ENCODE data around the gene SIDT2. TPM values are rescaled to one million over a fixed set of nuclear protein-coding genes. Genes with fewer than 3 reads are reported as not detected.
"Not testable (repeated sequence)": the region's sequence is repeated elsewhere in the genome, so short reads cannot be mapped to it uniquely, and the experiment has no call there.

The SIDT2 gene
- total RNA-seq, 1 donor from 2014 or later: 23.6 TPM

DNA sequence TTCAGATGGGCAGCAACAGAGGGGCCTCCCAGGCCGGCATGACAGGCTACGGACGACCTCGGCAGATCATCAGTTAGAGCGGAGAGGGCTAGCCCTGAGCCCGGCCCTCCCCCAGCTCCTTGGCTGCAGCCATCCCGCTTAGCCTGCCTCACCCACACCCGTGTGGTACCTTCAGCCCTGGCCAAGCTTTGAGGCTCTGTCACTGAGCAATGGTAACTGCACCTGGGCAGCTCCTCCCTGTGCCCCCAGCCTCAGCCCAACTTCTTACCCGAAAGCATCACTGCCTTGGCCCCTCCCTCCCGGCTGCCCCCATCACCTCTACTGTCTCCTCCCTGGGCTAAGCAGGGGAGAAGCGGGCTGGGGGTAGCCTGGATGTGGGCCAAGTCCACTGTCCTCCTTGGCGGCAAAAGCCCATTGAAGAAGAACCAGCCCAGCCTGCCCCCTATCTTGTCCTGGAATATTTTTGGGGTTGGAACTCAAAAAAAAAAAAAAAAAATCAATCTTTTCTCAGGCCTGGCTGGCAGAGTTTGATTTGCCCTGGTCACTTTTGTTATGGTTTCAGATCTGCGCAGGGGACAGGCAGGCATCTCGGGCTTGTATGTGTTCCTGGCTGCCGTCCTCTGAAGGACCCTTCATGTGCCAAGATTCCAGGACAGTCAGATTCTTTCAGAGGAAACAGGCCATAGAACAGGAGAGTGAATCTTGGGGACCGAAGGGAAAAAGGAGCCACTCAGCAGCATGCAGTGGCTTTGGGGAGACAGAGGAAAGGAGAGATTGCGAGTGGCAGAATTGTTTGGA is 25.9 kb downstream of the SIDT2 start:
- Mint-ChIP-seq H3K4me3 (ENCODE audit: unreplicated experiment) (peak overlapping the region; percentile 41), H3K36me3 (ENCODE audit: unreplicated experiment) (peaks cover 4% of the 10 kb centered on the region), H3K27me3 (ENCODE audit: unreplicated experiment) (peaks cover 2% of the 10 kb centered on the region), H3K4me1 (ENCODE audit: low read depth, unreplicated experiment) (peaks cover 21% of the 10 kb centered on the region), H3K27ac (ENCODE audit: unreplicated experiment) (peak overlapping the region; percentile 62), H3K9me3 (ENCODE audit: unreplicated experiment) (peaks cover 5% of the 10 kb centered on the region)
- no peak for DNase-seq
- TF ChIP-seq, protein P1, sequence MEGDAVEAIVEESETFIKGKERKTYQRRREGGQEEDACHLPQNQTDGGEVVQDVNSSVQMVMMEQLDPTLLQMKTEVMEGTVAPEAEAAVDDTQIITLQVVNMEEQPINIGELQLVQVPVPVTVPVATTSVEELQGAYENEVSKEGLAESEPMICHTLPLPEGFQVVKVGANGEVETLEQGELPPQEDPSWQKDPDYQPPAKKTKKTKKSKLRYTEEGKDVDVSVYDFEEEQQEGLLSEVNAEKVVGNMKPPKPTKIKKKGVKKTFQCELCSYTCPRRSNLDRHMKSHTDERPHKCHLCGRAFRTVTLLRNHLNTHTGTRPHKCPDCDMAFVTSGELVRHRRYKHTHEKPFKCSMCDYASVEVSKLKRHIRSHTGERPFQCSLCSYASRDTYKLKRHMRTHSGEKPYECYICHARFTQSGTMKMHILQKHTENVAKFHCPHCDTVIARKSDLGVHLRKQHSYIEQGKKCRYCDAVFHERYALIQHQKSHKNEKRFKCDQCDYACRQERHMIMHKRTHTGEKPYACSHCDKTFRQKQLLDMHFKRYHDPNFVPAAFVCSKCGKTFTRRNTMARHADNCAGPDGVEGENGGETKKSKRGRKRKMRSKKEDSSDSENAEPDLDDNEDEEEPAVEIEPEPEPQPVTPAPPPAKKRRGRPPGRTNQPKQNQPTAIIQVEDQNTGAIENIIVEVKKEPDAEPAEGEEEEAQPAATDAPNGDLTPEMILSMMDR (IDR thresholded peaks at IDR 0.05; ENCODE audit: partially characterized antibody, unreplicated experiment): no peak

- TF ChIP-seq, protein P1 (IDR thresholded peaks at IDR 0.05; ENCODE audit: partially characterized antibody, unreplicated experiment): no peak
- peaks cover 5% of the 10 kb centered on the region for H3K36me3 Mint-ChIP-seq (ENCODE audit: unreplicated experiment)
- H3K4me3 Mint-ChIP-seq (ENCODE audit: unreplicated experiment): no peak overlapping the region
- peaks cover 5% of the 10 kb centered on the region for H3K9me3 Mint-ChIP-seq (ENCODE audit: unreplicated experiment)
- H3K4me1 Mint-ChIP-seq (ENCODE audit: low read depth, unreplicated experiment): peaks cover 19% of the 10 kb centered on the region
- H3K27me3 Mint-ChIP-seq (ENCODE audit: unreplicated experiment): peaks cover 3% of the 10 kb centered on the region
- peak overlapping the region; percentile 57 for H3K27ac Mint-ChIP-seq (ENCODE audit: unreplicated experiment)
- no peak for DNase-seq
Measured at GRCh38 chr11:117205211-117205818, 26.8 kb downstream of the SIDT2 start.

DNA sequence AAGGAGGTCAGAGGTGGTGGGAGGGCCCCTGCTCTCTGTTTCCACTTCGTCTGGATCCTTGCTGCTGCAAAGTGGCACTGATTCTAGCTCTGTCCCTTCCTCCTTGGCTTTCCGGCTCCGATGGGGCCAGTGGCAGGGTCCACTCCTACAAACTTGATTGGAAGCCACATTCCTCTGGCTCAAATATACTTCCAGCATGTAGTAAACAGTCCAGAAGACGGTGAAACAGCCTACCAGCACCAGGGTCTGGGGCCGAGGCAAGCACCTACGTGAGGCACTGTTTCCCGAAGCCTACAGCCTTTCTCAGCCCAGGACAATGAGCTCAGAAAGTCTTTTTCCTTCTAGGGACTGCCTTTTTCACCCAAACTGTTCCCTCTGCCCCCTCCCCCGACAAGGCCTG is 27.6 kb downstream of the SIDT2 start:
- not testable (repeated sequence) for DNase-seq; H3K27me3 Mint-ChIP-seq (ENCODE audit: unreplicated experiment); H3K9me3 Mint-ChIP-seq (ENCODE audit: unreplicated experiment); H3K36me3 Mint-ChIP-seq (ENCODE audit: unreplicated experiment); H3K27ac Mint-ChIP-seq (ENCODE audit: unreplicated experiment); H3K4me3 Mint-ChIP-seq (ENCODE audit: unreplicated experiment)
- H3K4me1 Mint-ChIP-seq (ENCODE audit: low read depth, unreplicated experiment): peaks cover 17% of the 10 kb centered on the region

DNA sequence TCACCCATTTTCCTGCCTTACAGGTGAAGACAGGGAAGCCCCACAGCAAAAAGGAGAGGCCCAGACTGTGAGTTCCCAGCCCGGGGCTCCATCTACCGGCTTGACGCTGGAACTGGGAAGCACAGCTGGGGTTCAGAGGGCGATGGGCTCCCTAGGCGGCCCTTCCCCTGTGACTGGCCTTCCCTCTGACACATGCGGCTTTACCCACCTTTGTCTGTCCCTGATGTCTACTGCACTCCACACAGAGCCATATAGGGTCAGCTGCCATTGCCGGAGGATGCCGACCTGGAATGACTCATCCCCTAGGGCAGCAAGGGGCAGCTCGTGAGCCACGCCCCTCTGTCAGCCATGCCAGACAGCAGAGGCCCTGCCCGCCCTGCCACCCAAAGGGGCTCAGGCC is 28.3 kb downstream of the SIDT2 start:
- not testable (repeated sequence) for H3K36me3 Mint-ChIP-seq (ENCODE audit: unreplicated experiment); H3K27ac Mint-ChIP-seq (ENCODE audit: unreplicated experiment)

GRCh38 chr11:117207481-117207880 is 28.9 kb downstream of the SIDT2 start:
- not testable (repeated sequence) for DNase-seq; H3K4me3 Mint-ChIP-seq (ENCODE audit: unreplicated experiment); H3K9me3 Mint-ChIP-seq (ENCODE audit: unreplicated experiment); H3K36me3 Mint-ChIP-seq (ENCODE audit: unreplicated experiment); H3K27me3 Mint-ChIP-seq (ENCODE audit: unreplicated experiment); H3K27ac Mint-ChIP-seq (ENCODE audit: unreplicated experiment)
- peaks cover 17% of the 10 kb centered on the region for H3K4me1 Mint-ChIP-seq (ENCODE audit: low read depth, unreplicated experiment)

More for the DNA sequence above, 28.3 kb downstream of the SIDT2 start:
- DNase-seq; H3K27me3 Mint-ChIP-seq (ENCODE audit: unreplicated experiment); H3K9me3 Mint-ChIP-seq (ENCODE audit: unreplicated experiment); H3K4me3 Mint-ChIP-seq (ENCODE audit: unreplicated experiment): not testable (repeated sequence)
- peaks cover 17% of the 10 kb centered on the region for H3K4me1 Mint-ChIP-seq (ENCODE audit: low read depth, unreplicated experiment)

DNA sequence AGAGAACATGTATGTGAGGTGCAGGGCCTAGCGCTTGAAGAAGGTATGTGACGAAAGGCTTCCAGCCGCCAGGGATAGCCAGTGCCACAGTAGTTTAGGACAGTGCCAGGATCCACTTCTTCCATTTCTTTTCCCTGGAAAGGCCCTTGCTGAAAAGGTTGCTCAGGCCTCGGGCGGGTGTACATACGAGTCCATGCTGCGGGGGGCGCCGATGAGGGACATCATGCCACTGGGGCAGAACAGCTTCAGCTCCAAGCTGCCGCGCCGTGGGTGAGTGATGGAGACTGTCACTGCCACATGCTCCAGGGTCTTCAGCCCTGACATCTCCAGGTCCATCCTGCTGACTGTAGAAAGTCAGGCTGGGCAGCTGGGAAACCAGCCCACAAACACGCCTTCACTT is 30.2 kb downstream of the SIDT2 start:
- not testable (repeated sequence) for H3K27me3 Mint-ChIP-seq (ENCODE audit: unreplicated experiment); H3K27ac Mint-ChIP-seq (ENCODE audit: unreplicated experiment); DNase-seq

DNA sequence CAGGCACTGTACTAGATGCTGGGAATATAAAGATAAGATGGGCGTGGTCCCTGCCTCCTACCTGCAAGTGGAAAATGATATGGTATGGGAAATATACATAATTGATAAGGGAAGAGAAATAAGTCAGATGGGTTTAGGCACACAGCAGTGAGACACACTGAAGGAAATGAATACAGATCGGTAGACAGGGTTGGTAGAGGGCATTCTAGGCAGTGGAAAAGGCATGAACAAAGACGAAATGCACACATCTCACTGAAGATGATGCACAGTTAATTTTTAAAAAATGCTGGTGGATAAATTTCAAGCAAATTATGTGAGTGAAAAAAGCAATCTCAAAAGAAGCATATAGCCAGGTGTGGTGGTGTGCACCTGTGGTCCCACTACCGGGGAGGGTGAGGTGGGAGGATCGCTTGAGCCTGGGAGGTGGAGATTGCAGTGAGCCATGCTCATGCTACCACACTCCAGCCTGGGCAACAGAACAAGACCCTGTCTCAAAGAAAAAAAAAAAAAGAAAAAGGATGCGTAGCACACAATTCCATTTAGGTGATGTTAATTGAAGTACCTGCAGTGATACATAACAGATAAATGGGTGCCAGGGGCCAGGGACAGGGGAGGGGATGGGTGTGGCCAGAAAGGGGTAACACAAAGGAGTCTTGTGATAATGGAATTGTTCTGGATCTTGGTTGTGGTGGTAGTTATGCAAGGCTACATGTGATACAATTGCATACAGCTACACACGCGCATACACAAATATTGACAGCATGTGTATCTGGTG is 31.0 kb downstream of the SIDT2 start:
- not testable (repeated sequence) for H3K27ac Mint-ChIP-seq (ENCODE audit: unreplicated experiment); DNase-seq; H3K4me3 Mint-ChIP-seq (ENCODE audit: unreplicated experiment)

More for the DNA sequence above, 30.2 kb downstream of the SIDT2 start:
- H3K4me1 Mint-ChIP-seq (ENCODE audit: low read depth, unreplicated experiment): peaks cover 17% of the 10 kb centered on the region
- H3K36me3 Mint-ChIP-seq (ENCODE audit: unreplicated experiment); H3K9me3 Mint-ChIP-seq (ENCODE audit: unreplicated experiment); H3K4me3 Mint-ChIP-seq (ENCODE audit: unreplicated experiment): not testable (repeated sequence)

More for the DNA sequence above, 31.0 kb downstream of the SIDT2 start:
- not testable (repeated sequence) for H3K9me3 Mint-ChIP-seq (ENCODE audit: unreplicated experiment); H3K27me3 Mint-ChIP-seq (ENCODE audit: unreplicated experiment); H3K36me3 Mint-ChIP-seq (ENCODE audit: unreplicated experiment)
- peaks cover 13% of the 10 kb centered on the region for H3K4me1 Mint-ChIP-seq (ENCODE audit: low read depth, unreplicated experiment)
